ENCODE results near the gene LRRC25. TPM values are rescaled to one million over a fixed set of nuclear protein-coding genes. Genes with fewer than 3 reads are reported as not detected.

Gene LRRC25
- not detected in 2 replicates for total RNA-seq (2014; rRNA removed; shearing (Covaris generic); ENCODE audit: low replicate concordance)

- in situ Hi-C loops (cut with HindIII; ENCODE audit: low pct_unique_long_range_greater_than_20kb, low sequenced_read_pairs), result no loop called here
These were observed at the start of gene LRRC25 for GRCh38 chr19:18397242-18398202. Gene LRRC25 (minus strand): TSS chr19:18397622. CDS start chr19:18396963, 659 bp downstream.

GRCh38 chr19:18446811-18447359 is 49.5 kb upstream of the LRRC25 start:
- no peak for DNase-seq (ENCODE audit: low read depth)
- in situ Hi-C loops (cut with HindIII; ENCODE audit: low pct_unique_long_range_greater_than_20kb, low sequenced_read_pairs), result no loop called here

More at GRCh38 chr19:18397242-18398202, at the start of gene LRRC25:
- DNase-seq (ENCODE audit: low read depth), result no peak

- in situ Hi-C loops (cut with HindIII; ENCODE audit: low pct_unique_long_range_greater_than_20kb, low sequenced_read_pairs), result no loop called here
- DNase-seq (ENCODE audit: low read depth), result no peak
These were observed 48.9 kb upstream of the LRRC25 start for GRCh38 chr19:18446145-18446810.

- no peak for DNase-seq (ENCODE audit: low read depth)
- in situ Hi-C loops (cut with HindIII; ENCODE audit: low pct_unique_long_range_greater_than_20kb, low sequenced_read_pairs), result no loop called here
These were observed 48.0 kb upstream of the LRRC25 start for GRCh38 chr19:18445262-18445948.

GRCh38 chr19:18444513-18444912 is 47.1 kb upstream of the LRRC25 start:
- in situ Hi-C loops (cut with HindIII; ENCODE audit: low pct_unique_long_range_greater_than_20kb, low sequenced_read_pairs), result no loop called here
- no peak for DNase-seq (ENCODE audit: low read depth)

GRCh38 chr19:18443831-18444230 is 46.4 kb upstream of the LRRC25 start:
- in situ Hi-C loops (cut with HindIII; ENCODE audit: low pct_unique_long_range_greater_than_20kb, low sequenced_read_pairs), result no loop called here
- DNase-seq (ENCODE audit: low read depth), result no peak

- DNase-seq (ENCODE audit: low read depth), result no peak
- in situ Hi-C loops (cut with HindIII; ENCODE audit: low pct_unique_long_range_greater_than_20kb, low sequenced_read_pairs), result no loop called here
These were observed 46.0 kb upstream of the LRRC25 start for GRCh38 chr19:18443406-18443805.

- in situ Hi-C loops (cut with HindIII; ENCODE audit: low pct_unique_long_range_greater_than_20kb, low sequenced_read_pairs), result no loop called here
These were observed 45.5 kb upstream of the LRRC25 start for GRCh38 chr19:18442941-18443340.

GRCh38 chr19:18441804-18442788 is 44.7 kb upstream of the LRRC25 start:
- in situ Hi-C loops (cut with HindIII; ENCODE audit: low pct_unique_long_range_greater_than_20kb, low sequenced_read_pairs), result no loop called here

More at GRCh38 chr19:18442941-18443340, 45.5 kb upstream of the LRRC25 start:
- no peak for DNase-seq (ENCODE audit: low read depth)

GRCh38 chr19:18440936-18441803 is 43.7 kb upstream of the LRRC25 start:
- in situ Hi-C loops (cut with HindIII; ENCODE audit: low pct_unique_long_range_greater_than_20kb, low sequenced_read_pairs), result no loop called here
- no peak for DNase-seq (ENCODE audit: low read depth)

More at GRCh38 chr19:18441804-18442788, 44.7 kb upstream of the LRRC25 start:
- no peak for DNase-seq (ENCODE audit: low read depth)

GRCh38 chr19:18440415-18440877 is 43.0 kb upstream of the LRRC25 start:
- DNase-seq (ENCODE audit: low read depth), result no peak
- in situ Hi-C loops (cut with HindIII; ENCODE audit: low pct_unique_long_range_greater_than_20kb, low sequenced_read_pairs), result no loop called here

- in situ Hi-C loops (cut with HindIII; ENCODE audit: low pct_unique_long_range_greater_than_20kb, low sequenced_read_pairs), result no loop called here
These were observed 42.5 kb upstream of the LRRC25 start for GRCh38 chr19:18439910-18440237.

GRCh38 chr19:18439025-18439909 is 41.8 kb upstream of the LRRC25 start:
- no peak for DNase-seq (ENCODE audit: low read depth)
- in situ Hi-C loops (cut with HindIII; ENCODE audit: low pct_unique_long_range_greater_than_20kb, low sequenced_read_pairs), result no loop called here

More at GRCh38 chr19:18439910-18440237, 42.5 kb upstream of the LRRC25 start:
- DNase-seq (ENCODE audit: low read depth), result no peak

GRCh38 chr19:18438331-18439024 is 41.1 kb upstream of the LRRC25 start:
- in situ Hi-C loops (cut with HindIII; ENCODE audit: low pct_unique_long_range_greater_than_20kb, low sequenced_read_pairs), result no loop called here
- DNase-seq (ENCODE audit: low read depth), result no peak

Measured in Caki2 (cell line).